Left ventricle myocardium inferior (tissue), 1 donor: ENCODE results near the gene ANKRD17. TPM values are rescaled to one million over a fixed set of nuclear protein-coding genes. Genes with fewer than 3 reads are reported as not detected.
"Not testable (repeated sequence)": the region's sequence is repeated elsewhere in the genome, so short reads cannot be mapped to it uniquely, and the experiment has no call there.

ENCODE experiments used
- DNase-seq: peaks from one replicate; pipeline ENCODE4 v3.0.0-alpha.2; 2020
- H3K27ac ChIP-seq: fragments of 200-600 bp; replicated peaks from 2 replicates; pipeline ENCODE4 v1.8.0; 2021
- H3K27me3 ChIP-seq: fragments of 200-600 bp; 2 replicates; pipeline ENCODE4 v1.8.0; 2021; ENCODE audit warnings: low read depth
- H3K36me3 ChIP-seq: fragments of 200-600 bp; 2 replicates; pipeline ENCODE4 v1.8.0; 2021
- H3K4me1 ChIP-seq: fragments of 200-600 bp; 2 replicates; pipeline ENCODE4 v1.8.0; 2021
- H3K4me3 ChIP-seq: fragments of 200-600 bp; 2 replicates; pipeline ENCODE4 v1.8.0; 2021; ENCODE audit warnings: mild to moderate bottlenecking, moderate library complexity
- H3K9me3 ChIP-seq: fragments of 200-600 bp; replicated peaks from 2 replicates; pipeline ENCODE4 v1.8.0; 2021
- CTCF ChIP-seq: fragments of 200-600 bp; IDR thresholded peaks from 2 replicates; pipeline ENCODE4 v1.8.0; 2021; ENCODE audit warnings: antibody characterized with exemption, mild to moderate bottlenecking, borderline replicate concordance
- intact Hi-C: fragments of 100-400 bp; cut with micrococcal nuclease; formaldehyde crosslinking; loops from one replicate; pipeline ENCODE4 v1.11.0; 2022
- total RNA-seq: library from RNA; stranded (reverse); fragmentation: NEBNext Ultra II Directional; extraction: Animal tissue kit (Norgen Biotek cat#: 25700); gene quantifications from one replicate; pipeline ENCODE4 v1.2.1, GENCODE V29; 2021
- donor health status: DM: no; HTN: yes; CAD: no; lungs with severe emphysema.

The ANKRD17 gene
- total RNA-seq, 1 donor from 2014 or later: 54.1 TPM

GRCh38 chr4:73259571-73260090 is 1.0 kb upstream of the ANKRD17 start:
- intact Hi-C loops: loop anchor here (5.0 kb wide), 1 partner anchor 192 kb away; the partner anchor contains the start of gene COX18
- no peaks in the 10 kb centered on the region for H3K27me3 ChIP-seq
- H3K36me3 ChIP-seq: no peaks in the 10 kb centered on the region
- peak overlapping the region; percentile 99 for H3K27ac ChIP-seq
- TF ChIP-seq CTCF: no peak
- peak overlapping the region; percentile 94 for H3K4me3 ChIP-seq
- no peak for DNase-seq
- H3K4me1 ChIP-seq: peaks cover 71% of the 10 kb centered on the region
- H3K9me3 ChIP-seq: no peaks in the 10 kb centered on the region

- Histone ChIP-seq H3K4me3 (peak overlapping the region; percentile 94), H3K4me1 (peaks cover 84% of the 10 kb centered on the region), H3K27me3 (no peaks in the 10 kb centered on the region), H3K27ac (peak overlapping the region; percentile 99), H3K9me3 (no peaks in the 10 kb centered on the region), H3K36me3 (no peaks in the 10 kb centered on the region)
- TF ChIP-seq CTCF: peak; percentile 27
- DNase-seq: no peak
- intact Hi-C loops: loop anchor here (5.0 kb wide), 1 partner anchor 191 kb away; the partner anchor contains the start of gene COX18
These were observed 237 bp downstream of the ANKRD17 start for GRCh38 chr4:73258436-73258685.

GRCh38 chr4:73257651-73258435 is 755 bp downstream of the ANKRD17 start:
- TF ChIP-seq CTCF: no peak
- H3K36me3 ChIP-seq: no peaks in the 10 kb centered on the region
- peaks cover 89% of the 10 kb centered on the region for H3K4me1 ChIP-seq
- H3K9me3 ChIP-seq: no peaks in the 10 kb centered on the region
- peak overlapping the region; percentile 94 for H3K4me3 ChIP-seq
- intact Hi-C loops: loop anchor here (5.0 kb wide), 1 partner anchor 191 kb away; the partner anchor contains the start of gene COX18
- H3K27me3 ChIP-seq: no peaks in the 10 kb centered on the region
- no peak for DNase-seq
- peak overlapping the region; percentile 99 for H3K27ac ChIP-seq

GRCh38 chr4:73257234-73257633 is 1.4 kb downstream of the ANKRD17 start:
- Histone ChIP-seq H3K36me3 (no peaks in the 10 kb centered on the region), H3K4me3 (peak overlapping the region; percentile 94), H3K9me3 (no peaks in the 10 kb centered on the region), H3K27ac (peak overlapping the region; percentile 99), H3K4me1 (peaks cover 95% of the 10 kb centered on the region), H3K27me3 (no peaks in the 10 kb centered on the region)
- DNase-seq: peak; percentile 62
- intact Hi-C loops: loop anchor here (5.0 kb wide), 1 partner anchor 190 kb away; the partner anchor contains the start of gene COX18
- peak; percentile 81 for TF ChIP-seq CTCF

GRCh38 chr4:73255847-73256246 is 2.8 kb downstream of the ANKRD17 start:
- H3K9me3 ChIP-seq, H3K27me3 ChIP-seq, H3K36me3 ChIP-seq, DNase-seq, H3K27ac ChIP-seq: not testable (repeated sequence)
- intact Hi-C loops: loop anchor here (5.0 kb wide), 1 partner anchor 189 kb away; the partner anchor contains the start of gene COX18
- Histone ChIP-seq H3K4me1 (peaks cover 98% of the 10 kb centered on the region), H3K4me3 (peak overlapping the region; percentile 94)

GRCh38 chr4:73252001-73252400 is 6.6 kb downstream of the ANKRD17 start:
- no peaks in the 10 kb centered on the region for H3K27me3 ChIP-seq
- no peak for TF ChIP-seq CTCF
- no peak for DNase-seq
- no peaks in the 10 kb centered on the region for H3K36me3 ChIP-seq
- H3K4me1 ChIP-seq: peaks cover 71% of the 10 kb centered on the region
- no peak overlapping the region for H3K27ac ChIP-seq
- no peaks in the 10 kb centered on the region for H3K9me3 ChIP-seq
- H3K4me3 ChIP-seq: no peak overlapping the region
- intact Hi-C loops: no loop called here
